Femur (tissue), 1 donor: ENCODE data around the gene RNF151.
"Not testable (repeated sequence)": the region's sequence is repeated elsewhere in the genome, so short reads cannot be mapped to it uniquely, and the experiment has no call there.

Experiments
- DNase-seq: peaks from one replicate; pipeline ENCODE4 v3.0.0-alpha.2; 2017

Gene RNF151

DNA sequence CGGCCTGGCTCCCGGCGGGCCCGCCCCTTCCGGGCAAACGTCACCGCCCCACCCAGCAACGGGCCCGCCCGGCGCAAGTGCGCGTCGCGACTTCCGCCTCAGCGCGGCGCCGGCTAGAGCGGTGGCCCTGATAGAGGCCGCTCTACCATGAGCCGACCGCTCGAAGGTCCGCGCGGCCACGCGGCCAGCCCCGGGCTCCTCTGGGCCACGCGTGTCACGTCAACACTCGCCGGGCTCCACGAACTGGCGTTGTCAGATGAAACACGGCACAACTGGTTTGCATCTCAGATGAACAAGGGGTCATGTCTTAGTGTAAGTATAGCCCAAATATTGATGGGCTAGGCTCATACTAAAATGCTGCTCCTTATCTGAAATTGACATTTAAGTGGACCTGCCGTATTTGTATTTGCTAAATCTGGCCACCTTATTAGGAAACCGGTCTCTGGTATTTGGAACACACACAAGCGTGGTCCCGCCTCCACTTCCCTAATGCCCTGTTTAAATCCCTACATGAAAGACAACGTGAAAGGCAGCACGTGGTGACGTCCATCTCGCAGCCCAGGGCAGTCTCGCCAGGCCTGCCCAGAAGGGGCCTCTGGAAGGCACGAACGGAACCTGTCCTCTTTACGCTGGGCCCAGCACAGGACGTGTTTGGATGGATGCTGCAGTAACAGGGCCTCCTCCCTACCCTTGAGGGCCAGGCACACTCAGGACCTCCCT is 43.3 kb downstream of the RNF151 start, which contains the start of gene ZNF598:
TSS of gene ZNF598 (minus strand) at position 31 of the 720 bp plus-strand sequence.
- peak; percentile 91 for DNase-seq

DNA sequence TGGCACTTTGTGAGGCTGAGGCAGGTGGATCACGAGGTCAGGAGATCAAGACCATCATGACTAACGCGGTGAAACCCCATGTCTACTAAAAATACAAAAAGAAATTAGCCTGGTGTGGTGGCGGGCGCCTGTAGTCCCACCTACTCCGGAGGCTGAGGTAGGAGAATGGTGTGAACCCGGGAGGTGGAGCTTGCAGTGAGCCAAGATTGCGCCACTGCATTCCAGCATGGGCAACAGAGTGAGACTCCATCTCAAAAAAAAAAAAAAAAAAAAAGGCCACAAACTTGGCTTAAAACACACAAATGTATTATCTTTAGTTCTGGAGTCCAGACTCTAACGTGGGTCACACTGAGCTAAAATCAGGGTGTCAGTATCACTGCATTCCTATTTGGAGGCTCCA is 45.1 kb downstream of the RNF151 start:
- not testable (repeated sequence) for DNase-seq

DNA sequence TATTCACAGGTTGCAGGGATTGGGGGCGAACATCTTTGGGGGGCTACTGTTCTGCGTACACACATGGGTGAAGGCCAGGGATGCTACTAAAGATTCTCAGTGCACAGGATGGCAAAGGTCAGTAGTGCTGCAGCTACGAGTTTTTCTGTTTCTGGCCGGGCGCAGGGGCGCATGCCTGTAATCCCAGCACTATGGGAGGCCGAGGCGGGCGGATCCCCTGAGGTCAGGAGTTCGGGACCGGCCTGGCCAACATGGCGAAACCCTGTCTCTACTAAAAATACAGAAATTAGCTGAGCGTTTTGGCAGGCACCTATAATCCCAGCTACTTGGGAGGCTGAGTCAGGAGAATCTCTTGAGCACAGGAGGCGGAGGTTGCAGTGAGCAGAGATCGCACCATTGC is 46.9 kb downstream of the RNF151 start:
- no peak for DNase-seq

DNA sequence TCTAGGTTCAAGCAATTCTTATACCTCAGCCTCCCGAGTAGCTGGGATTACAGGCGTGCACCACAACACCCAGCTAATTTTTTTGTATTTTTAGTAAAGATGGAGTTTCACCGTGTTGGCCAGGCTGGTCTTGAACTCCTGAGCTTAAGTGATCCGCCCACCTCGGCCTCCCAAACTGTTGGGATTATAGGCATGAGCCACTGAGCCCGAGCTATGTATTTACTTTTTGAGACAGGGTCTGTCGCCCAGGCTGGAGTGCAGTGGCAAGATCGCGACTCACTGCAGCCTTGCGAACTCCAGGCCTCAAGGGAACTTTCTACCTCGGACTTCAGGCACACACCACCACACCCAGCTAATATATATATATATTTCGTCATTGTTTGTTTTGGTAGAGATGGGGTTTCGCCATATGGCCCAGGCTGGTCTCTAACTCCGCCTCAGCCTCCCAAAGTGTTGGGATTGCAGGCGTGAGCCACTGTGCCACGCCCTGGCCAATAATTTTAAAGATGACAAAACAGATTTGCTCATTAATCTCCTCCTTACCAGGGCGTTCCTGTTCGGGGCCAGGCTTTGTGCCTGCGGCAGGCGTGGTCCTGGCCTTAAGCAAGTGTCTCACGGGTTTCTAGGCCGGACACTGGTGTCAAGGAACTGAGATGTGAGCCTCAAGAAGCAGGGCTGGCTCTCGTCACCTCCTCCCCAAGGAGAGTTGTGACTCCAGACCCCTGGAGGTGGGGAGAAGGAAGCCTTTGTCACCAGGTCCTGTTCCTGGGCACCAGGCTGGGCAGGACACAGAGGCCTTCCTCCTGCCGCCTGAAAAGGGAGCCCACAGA is 48.7 kb downstream of the RNF151 start:
- DNase-seq = no peak

DNA sequence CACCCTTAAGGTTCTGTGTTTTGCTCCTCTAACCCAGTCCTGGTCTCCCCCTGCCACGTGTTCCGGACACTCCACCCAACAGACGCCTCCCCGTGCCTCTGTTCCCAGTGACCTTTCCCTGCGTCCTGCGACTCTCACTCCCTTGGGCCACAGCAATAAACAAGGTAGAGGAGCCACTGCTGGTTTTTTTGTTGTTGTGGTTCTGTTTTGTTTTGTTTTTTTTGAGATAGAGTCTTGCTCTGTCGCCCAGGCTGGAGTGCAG is 49.2 kb downstream of the RNF151 start:
- DNase-seq = no peak

DNA sequence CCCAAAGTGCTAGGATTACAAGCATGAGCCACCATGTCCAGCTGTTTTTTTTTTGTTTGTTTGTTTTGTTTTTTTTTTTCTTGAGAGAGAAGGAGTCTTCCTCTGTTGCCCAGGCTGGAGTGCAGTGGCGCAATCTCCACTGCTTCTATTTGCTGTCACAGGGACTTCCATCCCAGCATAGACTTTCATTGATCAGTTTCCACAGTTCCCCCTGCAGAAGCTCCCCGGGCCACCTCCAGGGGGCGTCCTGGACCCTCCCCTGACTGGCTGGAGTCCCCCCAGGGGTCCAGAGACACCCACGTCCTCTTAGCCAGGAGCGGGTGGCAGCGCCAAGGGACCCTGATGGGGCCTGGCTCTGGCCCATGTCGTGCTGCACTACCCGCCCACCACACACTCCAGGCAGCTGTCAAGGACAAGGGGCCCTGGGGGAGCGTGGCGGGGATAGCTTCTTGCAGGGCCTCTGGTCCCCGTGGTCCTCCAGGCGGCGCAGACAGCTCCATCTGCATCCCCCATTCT is 49.8 kb downstream of the RNF151 start:
- no peak for DNase-seq
